Activated gamma-delta T cell treated with anti-CD3 and anti-CD28 coated beads, Interleukin-2, amount 50 U/mL, for 16 hours (primary cell): ENCODE results near the gene CRACDL.

ENCODE experiments used
- DNase-seq: peaks from one replicate; pipeline ENCODE4 v3.0.0-alpha.2; 2020; ENCODE audit warnings: low read depth

The CRACDL gene

GRCh38 chr2:98823196-98824170 lies 112.5 kb downstream of the CRACDL start:
- DNase-seq = no peak

- DNase-seq = peak; percentile 35
These were observed 113.5 kb downstream of the CRACDL start for GRCh38 chr2:98822301-98823164.

GRCh38 chr2:98821629-98822135 lies 114.3 kb downstream of the CRACDL start:
- no peak for DNase-seq

DNA sequence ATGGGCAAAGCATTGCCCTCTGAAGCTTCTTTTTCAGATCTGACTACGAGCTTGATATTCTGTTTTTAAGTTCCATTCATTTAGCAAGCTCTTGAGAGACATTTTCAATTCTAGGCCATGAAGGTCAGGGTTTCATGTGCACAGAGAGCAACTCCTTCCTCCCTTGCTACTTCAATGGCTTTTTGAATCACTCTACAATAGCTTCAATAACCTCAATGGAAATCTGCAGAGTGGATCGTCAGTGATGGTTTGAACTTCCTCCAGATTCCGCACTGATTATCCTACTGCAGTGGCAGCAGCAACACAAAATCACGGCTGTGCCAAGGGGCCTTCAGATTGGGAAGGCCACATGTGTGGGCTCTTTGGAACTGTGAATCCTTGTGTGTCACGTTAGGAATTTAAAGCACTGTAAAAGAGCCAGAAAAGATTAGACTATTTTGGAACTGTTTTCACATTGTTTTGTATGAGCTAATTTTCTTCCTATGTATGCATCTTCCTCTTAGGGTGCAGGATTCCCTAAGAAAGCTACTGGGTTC lies 116.7 kb downstream of the CRACDL start:
- no peak for DNase-seq

DNA sequence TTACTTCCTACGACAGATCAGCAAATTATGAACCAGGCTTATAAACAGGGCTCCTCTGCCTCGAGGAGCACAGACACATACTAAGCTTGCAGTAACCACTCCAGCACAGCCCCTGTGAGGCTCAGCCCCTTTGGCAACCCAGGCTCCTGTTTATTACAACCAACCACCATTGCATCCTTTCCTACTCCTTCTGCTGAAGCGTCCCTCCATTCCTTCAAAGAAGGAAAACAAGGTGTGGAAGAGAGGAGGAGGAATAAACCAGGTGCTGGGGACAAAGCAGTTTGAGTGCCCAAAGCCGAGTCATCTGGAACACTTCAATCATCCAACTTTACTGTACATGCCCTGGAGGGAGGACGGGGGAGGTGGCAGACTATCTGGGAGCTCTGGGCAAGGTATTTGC lies 117.9 kb downstream of the CRACDL start:
- no peak for DNase-seq

DNA sequence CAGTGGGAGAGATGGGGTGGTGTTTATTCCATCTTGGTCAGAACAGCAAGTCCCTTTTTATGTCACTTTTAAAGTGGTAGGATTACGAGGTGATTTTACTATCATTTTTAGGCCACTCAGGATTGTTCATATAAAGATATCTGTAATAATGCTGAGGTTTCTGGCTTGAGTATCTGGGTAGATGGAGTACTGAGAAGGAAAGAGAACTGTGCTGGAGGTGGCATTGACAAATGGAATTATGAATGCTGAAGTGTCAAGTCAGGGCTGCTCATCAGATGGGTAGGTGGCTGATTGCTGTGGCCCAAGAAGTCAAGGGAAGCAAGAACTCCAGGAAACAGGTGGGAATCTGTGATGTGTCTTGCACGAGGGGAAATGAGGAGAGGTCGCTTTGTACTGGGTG lies 119.7 kb downstream of the CRACDL start:
- no peak for DNase-seq

DNA sequence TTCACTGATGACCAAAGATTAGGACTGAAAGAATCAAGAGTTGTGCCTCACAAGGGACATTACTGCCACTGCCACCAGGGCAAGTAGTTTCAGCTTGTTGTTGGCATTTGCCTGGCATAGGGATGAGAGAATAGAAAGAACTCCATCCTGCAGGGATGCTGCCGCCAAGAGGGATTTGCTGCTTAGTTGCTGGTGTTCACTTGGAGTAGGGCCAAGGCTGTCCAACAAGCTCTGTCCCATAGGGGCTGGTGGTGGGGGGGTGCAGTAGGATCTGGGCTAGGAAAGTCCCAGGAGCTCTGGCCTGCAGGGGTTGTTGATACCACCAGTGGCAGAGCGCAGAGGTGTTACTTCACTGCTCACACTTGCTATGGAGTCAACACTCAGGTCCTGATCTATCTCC lies 120.2 kb downstream of the CRACDL start:
- DNase-seq = no peak

GRCh38 chr2:98811766-98812165 lies 124.3 kb downstream of the CRACDL start:
- no peak for DNase-seq

DNA sequence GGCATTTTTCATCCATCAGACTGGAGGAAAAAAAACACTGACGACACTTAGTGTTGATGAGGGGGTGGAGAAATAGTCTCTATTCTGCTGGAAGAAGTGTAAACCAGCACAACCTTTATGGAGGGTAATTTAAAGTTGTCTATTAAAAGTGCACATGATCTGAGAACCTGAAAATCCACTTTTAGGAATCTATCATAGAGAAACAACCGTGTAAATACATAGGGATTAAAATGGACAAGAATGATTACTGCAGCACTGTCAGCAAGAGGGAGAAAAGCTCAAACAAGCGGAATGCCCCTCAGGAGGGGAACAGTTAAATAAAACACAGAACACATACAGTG lies 125.5 kb downstream of the CRACDL start:
- DNase-seq = no peak

GRCh38 chr2:98809878-98810587 lies 126.0 kb downstream of the CRACDL start:
- DNase-seq = no peak

- no peak for DNase-seq
These were observed 126.9 kb downstream of the CRACDL start for GRCh38 chr2:98809116-98809515.

GRCh38 chr2:98808546-98808945 lies 127.5 kb downstream of the CRACDL start:
- DNase-seq = no peak

- DNase-seq = no peak
These were observed 128.1 kb downstream of the CRACDL start for GRCh38 chr2:98807929-98808328.

- peak; percentile 12 for DNase-seq
These were observed 128.8 kb downstream of the CRACDL start for GRCh38 chr2:98807221-98807620.

- no peak for DNase-seq
These were observed 129.8 kb downstream of the CRACDL start for GRCh38 chr2:98806236-98806697.

DNA sequence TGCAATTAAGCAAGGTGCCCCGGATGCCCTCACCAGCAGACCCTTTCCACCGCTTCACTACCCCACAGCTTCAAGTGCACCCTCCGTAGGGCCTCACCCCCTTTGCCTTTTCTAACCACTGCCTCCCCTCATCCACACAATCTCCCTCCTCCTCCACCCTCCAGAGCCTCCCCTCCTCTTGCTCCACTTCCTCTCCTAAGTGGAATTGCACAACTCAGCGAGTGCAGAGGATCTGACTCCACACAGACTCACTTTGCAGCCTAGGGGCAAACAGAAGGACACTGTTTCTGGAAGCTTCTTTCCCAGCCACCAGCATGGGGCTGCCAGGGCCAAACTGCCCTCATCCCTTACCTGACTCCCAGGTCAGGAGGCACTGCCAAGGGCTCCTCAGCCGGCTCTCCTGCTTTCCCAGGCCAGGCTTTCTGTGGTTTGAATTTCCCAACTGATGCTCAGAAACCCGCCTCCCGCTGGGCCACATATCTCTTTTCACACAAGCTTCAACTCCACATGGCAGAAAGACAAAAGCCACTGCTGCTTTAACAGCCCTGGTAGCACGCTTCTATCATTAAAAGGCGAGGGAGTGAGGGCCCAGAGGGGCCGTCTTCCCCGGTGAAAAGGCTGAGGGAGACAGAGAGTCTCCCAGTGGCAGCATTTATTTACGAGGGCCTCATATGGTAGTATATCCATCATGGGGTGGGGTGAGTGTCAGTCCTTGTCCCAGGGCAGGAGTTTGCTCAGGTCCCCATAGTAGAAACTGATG lies 130.4 kb downstream of the CRACDL start:
- no peak for DNase-seq

DNA sequence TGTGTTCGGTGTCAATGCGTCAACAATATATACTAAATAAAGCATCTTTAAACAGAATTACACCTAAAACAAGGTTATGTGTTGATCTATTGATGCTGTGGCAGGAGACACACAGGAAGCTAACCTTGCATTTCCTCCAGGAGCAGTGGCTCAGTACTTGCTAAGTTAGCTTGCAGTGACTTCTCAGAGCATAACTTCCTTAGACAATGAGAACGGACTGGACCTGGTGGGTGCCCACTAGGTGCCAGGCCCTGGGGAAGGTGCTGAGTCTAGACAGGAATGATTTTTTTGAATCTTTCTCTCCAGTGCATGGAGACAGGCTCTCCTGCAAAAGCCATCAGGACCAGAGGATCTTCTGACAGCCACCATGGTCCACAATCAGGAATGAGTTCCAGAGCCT lies 131.3 kb downstream of the CRACDL start:
- no peak for DNase-seq

- no peak for DNase-seq
These were observed 131.8 kb downstream of the CRACDL start for GRCh38 chr2:98804265-98804650.

DNA sequence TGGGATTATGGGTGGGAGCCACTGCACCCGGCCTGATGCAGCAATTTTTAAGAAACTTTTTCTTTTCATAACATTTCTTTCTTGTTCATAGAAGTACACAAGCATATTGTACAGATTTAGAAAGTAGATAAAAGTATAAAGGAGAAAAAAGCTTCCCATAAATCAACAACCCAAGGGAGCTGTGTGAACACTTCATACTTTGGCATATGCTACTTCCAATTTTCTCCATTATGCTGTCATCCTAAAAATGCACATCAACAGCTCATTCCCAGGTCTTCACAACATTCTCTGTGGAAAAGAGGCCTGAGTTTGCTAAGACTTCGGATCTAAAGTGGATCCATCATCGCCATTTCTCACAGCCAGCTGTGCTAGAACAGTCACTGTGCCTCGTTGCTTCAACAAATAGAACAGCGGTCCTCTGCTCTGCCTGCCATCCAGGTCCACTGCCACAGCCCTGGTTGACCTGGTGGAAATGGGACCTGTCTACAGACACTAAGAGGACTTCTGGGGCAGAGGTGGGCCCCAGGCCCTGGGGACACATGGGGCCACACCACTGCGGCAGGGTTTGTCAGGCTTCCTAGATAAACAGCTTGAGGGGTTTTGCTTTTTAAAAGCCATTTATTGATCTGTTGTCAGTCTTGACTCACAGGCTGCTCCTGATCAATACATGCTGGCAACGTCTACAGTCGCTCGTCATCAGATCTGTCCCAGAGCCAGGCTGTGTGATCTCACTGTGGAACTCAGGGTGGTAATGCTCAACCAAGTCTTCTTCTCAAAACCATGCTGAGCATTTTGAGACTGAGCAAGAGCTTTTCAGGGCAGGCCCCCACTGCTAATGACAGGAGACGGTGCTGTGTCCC lies 132.4 kb downstream of the CRACDL start:
- no peak for DNase-seq

DNA sequence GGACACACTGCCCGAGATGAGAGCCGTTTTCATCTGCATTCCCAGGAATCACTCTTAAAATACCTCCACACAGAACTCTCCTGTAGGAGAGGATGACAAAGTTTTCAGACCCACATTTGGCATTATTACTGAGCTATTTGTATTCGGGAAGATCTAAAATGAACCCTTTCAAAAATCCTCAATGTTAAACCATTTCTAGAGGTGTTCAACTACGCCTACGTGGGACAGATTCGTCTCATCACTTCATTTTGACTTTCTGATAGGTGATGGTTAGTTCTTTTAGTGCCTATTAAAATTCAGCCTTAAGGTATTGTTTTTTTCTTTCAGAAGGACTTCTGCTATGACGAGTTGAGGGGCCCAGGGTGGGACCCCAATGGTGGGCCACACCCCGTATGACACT lies 133.7 kb downstream of the CRACDL start:
- DNase-seq = no peak
